Adrenal gland (tissue), 5 donors: ENCODE data around the gene HRG.
"Not testable (repeated sequence)": the region's sequence is repeated elsewhere in the genome, so short reads cannot be mapped to it uniquely, and the experiment has no call there.

Experiments used
- POLR2A ChIP-seq, 2 donors: fragments of 450-650 bp; IDR thresholded peaks; one replicate each; pipeline ENCODE4 v1.6.1; 2017; ENCODE audit warnings: antibody characterized with exemption in 2 of 2, mild to moderate bottlenecking in 2 of 2, moderate library complexity in 1 of 2
- TF ChIP-seq, protein P1 (sequence below), 6 experiments: fragments of 450-650 bp in 4 of 6; fragments of 200-600 bp in 2 of 6; sonication (generic) in 1 of 6; IDR thresholded peaks; 1 replicate in 5 of 6; 2 replicates in 1 of 6; pipeline versions ENCODE4 v1.5.1 to v1.8.0; 2016 to 2021; ENCODE audit warnings: antibody characterized with exemption in 6 of 6, mild to moderate bottlenecking in 2 of 6, moderate library complexity in 1 of 6
- donor health status: DM: no; HTN: no; CAD: no.

DNA sequence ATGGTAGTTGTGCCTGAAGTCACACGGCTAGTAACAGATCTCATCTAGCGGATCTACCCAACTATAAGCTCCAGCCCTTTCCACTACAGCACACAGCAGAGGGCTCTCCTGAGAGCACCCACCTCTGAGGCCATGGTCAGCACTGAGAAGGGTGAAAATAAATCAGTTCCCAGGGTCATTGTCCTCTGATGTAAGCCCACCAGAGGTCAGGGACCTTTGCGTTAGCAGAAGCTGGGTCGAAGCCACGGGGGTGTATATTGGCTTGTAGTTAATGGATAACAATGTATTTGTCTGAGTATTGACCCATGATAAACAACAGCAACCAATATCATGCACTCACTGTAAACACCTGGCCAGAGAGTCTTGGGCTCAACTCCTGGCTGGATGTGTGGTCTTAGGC, 31.6 kb upstream of the HRG start:
- not testable (repeated sequence) for TF ChIP-seq POLR2A (IDR thresholded peaks at IDR 0.05)
- TF ChIP-seq, protein P1, sequence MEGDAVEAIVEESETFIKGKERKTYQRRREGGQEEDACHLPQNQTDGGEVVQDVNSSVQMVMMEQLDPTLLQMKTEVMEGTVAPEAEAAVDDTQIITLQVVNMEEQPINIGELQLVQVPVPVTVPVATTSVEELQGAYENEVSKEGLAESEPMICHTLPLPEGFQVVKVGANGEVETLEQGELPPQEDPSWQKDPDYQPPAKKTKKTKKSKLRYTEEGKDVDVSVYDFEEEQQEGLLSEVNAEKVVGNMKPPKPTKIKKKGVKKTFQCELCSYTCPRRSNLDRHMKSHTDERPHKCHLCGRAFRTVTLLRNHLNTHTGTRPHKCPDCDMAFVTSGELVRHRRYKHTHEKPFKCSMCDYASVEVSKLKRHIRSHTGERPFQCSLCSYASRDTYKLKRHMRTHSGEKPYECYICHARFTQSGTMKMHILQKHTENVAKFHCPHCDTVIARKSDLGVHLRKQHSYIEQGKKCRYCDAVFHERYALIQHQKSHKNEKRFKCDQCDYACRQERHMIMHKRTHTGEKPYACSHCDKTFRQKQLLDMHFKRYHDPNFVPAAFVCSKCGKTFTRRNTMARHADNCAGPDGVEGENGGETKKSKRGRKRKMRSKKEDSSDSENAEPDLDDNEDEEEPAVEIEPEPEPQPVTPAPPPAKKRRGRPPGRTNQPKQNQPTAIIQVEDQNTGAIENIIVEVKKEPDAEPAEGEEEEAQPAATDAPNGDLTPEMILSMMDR (IDR thresholded peaks at IDR 0.05) = not testable (repeated sequence)
